ENCODE data around the gene LGALS3BP.
"Not testable (repeated sequence)": the region's sequence is repeated elsewhere in the genome, so short reads cannot be mapped to it uniquely, and the experiment has no call there.

Gene LGALS3BP

DNA sequence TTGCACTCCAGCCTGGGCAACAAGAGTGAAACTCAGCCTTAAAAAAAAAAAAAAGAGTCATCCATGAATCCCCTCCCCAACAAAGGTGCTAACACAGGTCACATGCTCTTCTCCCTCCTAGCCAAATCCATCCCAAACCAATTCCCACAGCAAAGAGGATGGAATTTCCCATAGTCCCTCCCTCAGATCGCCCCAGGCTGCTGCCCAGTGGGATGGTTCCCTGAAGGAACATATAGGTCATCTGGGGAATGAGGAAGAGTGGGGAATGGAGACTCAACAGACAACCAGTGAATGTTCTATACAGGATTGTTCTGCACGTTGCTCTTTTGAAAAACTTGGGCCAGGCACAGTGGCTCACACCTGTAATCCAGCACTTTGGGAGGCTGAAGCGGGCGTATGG lies 18.2 kb downstream of the LGALS3BP start:
- no peak for DNase-seq

DNA sequence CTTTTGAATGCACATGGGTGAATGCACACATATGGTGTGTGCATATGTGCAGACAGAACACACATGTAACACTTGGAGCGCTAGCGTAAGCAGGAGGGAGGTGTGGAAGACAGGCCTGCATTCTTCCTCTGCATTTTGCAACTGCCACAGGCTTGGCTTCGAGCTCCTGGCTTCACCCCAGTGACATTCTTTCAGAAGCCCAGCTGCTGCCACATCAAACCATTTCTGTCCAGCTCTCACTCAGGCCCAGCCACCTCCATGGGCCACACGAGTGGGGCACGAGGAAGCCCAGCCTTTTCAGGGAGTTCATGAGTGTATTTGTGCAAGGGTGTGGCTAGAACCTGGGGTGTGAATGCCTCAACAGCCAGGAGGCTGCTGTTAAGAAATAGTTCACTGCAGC lies 18.8 kb downstream of the LGALS3BP start:
- DNase-seq: no peak

DNA sequence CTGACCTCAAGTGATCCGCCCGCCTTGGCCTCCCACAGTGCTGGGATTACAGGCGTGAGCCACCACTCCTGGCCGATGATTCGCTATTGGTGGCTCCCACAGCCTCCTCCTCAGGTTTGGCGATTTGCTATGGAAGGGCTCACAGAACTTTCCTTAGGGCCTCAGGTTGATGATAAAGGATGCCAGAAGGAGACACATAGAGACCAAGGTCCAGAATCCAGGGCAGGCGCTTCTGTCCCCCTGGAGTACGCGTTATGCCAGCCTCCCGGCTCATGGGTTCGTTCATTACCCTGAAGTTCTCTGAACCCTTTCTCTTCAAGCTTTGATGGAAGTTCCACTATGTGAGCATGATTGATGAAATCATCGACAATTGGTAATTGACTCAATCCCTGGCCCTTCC lies 19.9 kb downstream of the LGALS3BP start:
- DNase-seq: no peak

DNA sequence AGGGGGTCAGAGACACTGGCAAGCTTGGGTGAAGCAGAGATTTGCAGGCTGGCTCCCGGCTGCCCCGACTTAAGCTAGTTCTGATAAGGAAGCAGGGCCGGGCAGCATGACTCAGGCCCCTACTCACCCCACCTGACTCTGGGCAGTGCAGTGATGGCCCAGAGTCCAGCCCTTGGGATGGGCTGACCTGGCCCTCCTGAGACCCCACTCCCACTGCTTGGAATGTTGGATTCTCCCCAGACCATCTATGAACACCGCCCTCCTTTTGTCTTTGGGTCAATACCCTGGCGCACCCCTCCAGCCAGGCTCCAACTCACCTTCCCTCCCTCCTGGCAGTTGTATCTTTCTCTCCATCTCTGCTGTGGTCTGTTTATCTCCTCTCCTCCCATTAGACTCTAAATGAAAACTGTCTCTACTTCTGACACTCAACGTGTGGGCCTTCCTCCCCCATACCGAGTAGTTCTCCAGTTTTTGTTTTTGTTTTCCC lies 21.0 kb downstream of the LGALS3BP start:
- peak; percentile 18 to 59 (median 36) for DNase-seq

DNA sequence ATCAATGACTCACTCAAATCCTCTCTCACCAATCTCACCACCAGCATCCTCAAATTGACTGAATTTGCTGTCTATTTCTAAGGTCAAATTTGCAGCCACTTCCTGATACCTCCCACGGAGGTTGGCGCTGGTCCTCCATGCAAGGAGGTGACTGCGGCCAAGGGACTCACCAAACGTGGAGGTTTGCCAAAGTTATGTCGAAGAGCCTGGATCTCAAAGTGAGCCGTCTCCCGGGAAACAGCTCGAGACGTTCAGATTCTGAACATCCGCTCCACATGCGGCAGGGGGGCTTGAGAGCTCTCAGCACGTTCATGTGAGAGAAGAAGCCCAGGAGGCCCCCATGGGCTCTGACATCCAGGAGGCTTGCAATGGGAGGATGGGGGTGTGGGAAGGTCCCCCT lies 22.6 kb downstream of the LGALS3BP start:
- DNase-seq: peak in 1 of 4 experiments; percentile 16

DNA sequence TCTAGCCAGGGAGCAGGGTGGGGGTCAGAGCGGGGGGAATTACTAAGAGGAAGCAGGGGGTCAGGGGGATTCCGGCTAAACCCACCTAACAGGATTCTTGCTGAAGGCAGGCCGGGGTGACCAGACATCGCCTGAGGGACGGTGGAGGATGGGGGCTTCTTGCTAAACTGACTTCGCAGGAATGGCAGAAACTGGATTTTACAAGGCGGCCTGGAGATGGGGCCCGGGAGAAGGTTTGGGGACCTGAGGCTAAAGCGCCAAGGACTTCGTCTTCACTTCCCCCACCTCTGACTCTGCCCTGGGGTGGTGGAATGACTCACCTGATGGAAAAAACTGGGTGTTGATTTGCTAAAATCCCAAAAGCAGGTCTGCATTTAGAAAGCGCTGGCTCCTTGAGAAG lies 23.5 kb downstream of the LGALS3BP start:
- DNase-seq: no peak

DNA sequence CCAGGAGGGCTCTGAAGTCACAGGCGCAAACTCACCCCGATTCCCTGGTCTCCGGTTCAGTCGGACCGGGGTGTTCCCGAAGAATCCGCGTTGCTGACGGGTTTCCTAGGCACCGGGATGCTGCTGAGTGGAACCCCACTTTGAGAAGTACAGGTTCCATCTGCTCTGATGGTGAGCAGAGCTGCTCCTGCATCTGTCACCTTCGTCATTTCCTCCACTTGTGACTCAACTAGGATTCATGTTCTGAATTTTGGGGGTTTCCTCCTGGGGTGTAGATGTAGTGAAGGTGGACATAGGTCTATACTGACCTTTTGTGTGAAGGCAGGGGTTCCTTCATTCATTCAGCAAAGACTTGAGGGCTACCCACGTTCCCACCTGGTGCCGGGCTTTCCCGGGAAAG lies 25.0 kb downstream of the LGALS3BP start:
- DNase-seq: no peak

DNA sequence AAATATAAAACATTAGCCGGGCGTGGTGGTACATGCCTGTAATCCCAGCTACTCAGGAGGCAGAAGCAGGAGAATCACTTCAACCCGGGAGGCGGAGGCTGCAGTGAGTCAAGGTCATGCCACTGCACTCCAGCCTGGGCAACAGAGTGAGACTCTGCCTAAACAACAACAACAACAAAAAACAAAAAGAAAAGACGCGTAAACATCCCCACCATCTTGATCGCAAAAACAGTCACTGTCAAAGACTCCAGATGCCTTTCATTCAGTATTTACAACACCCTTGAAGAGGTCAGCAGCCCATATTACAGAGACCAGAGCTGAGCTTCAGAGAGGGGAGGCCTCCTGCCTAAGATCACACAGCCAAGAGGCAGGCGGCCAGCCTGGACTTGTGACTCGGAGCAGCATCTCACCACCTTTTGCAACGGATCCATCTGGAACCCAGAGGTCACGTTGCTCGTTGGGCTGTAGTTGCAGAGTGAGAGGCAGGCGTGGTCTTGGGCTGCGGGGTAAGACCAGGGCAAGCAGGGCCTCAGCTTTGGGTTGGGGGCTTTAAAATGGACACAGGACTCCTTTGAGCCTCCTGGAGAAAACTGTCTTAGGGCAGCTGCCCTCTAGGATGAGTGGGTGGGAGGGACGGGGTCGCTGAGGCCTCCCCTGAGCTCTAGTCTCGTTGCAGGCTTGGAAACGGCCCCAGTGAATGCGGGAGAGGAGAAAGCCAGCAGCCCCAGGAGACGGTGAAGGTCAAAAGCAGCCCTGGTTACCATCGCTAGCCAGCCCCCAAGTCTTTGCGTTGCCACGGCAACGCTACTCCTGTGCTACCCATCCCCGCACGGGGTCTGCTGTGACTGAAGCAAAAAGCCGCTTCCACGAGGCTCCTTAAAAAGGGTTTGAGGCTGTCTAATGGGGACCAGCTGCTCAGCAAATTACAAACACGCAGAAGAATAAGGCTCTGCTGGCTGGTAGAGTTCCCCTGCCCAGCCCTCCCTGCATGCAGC lies 26.1 kb downstream of the LGALS3BP start:
- no peak for DNase-seq

DNA sequence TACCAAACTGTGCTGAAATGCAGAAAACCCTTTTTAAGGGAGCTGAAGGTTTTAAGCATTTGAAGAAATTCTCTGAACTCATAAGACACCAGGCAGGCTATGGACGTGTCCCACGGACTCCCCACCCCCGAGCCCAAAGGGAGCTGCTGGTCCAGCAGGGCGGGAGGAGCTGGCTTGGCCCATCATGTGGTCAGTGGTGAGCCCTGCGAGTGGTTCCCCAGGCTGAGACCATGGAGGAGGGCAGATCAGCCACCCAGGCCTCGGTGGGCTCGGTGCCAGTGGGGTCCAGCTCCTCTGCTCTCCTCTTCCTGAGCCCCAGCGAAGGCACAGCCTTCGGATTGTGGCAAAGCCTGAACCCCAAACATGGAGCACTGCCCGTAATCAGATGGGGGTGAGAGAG lies 27.0 kb downstream of the LGALS3BP start:
- no peak for DNase-seq

DNA sequence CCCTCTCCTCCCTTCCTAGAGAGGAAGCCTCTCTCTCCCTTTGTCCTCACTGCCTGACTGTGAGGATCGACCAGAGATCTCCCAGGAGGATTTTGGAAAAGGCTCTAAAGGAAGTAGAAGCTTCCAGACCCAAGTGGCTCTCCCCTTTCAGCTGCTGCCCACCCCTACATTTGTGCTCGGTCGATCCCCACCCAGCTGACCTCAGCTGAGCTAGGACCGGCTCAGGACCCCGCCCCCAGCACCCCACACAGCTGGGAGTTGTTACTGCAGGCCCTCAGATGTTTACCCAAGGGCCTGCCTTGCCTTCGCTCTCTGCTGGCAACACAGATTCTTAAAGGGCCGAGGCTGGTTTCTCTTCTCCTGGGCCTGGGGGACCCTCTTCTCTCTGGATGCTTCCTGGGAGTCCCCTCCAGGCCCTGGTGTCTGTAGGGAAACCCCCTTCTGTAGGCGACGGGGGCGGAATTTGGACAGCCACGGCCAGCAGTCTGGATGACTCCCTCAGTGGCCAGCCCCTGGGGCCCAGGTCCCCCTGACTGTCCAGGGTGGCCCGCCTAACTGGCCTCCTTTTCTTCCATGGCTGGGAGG lies 27.7 kb downstream of the LGALS3BP start:
- DNase-seq: no peak

DNA sequence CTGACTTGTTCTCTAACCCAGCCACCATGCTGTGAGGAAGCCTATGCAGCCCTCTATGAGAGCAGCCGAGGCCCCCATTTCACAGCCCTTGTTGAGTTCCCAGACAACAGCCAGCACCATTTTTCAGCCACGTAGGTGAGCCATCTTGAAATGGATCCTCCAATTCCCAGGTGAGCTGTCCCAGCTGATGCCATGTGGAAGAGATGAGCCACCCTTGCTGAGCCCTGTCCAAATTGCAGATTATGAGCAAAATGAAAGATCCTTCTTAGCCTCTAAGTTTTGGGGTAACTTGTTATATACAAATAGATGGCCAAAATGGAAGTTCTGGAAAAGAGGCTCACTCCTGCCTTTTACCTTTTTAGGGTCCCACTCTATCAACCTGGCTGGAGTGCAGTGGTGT lies 28.9 kb downstream of the LGALS3BP start:
- no peak for DNase-seq

DNA sequence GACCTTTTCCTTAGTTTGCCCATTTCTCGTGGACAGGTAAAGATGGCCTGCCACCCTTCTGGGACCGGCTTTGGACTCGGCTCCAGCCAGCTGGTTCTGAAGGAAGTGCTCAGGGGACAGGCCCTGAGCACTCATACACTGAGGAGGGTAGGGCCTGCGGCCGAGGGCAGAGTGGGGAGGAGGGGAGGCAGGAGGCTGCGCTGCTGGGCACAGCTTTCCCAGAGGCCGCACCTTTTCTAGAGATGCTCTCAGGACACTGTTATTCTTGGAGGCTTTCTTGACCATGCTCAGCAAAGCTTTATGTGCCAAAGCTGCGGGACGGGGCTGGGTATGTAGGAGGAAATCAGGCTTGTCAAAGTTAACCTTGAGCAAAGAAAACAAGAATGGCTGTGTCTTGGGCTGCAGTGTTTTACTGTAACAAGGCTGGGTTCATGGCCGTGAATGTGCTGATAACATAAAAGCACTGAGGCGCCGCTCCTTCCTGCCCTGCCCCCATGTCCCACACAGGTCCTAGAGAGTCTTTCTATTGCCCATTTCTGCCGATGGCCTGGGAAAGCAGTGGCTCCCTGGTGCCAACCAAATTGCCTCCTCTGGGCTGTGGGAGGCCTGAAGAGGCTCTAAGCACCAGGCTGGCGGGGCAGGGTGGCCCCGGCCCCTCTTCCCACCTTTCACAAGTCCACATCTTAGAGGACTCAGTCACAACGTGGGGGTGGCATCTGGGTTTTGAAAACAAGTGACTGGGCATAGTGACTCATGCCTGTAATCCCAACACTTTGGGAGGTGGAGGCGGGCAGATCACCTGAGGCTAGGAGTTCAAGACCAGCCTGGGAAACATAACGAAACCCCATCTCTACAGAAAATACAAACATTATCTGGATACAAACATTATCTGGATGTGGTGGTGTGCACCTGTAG lies 32.2 kb downstream of the LGALS3BP start:
- DNase-seq: peak in 2 of 4 experiments; percentile 27 to 28

DNA sequence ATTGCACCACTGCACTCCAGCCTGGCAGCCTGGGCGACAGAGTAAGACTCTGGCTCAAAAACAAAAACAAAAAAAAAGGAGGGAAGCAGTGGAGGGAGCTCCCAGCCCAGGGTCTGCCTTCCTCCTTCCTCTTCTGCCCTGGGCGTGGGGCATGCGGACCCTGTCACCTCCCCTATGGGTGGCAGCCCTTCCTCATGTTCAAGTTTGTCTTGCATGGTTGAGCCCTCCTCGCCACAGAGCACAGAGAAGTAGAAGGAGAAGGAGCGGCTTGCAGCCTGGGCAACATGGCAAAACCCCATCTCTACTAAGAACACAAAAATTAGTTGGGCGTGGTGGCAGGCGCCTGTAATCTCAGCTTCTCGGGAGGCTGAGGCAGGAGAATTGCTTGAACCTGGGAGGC lies 33.1 kb downstream of the LGALS3BP start:
- DNase-seq: peak in 1 of 4 experiments; percentile 35

DNA sequence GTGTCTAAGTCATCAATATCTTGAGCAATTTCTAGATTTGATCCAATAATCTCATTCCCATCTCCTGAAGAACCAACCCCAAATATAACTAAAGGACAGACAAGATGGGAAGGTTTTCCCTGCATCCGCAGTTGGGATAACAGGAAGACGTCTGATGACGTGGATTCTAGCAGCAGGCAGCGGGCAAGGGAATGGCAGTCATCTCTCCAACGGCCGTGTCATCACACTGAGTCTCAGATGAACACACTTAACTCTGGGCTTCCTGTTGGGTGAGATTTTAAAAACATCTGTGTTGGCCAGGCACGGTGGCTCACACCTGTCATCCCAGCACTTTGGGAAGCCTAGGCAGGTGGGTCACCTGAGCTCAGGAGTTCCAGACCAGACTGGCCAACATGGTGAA lies 33.6 kb downstream of the LGALS3BP start:
- no peak for DNase-seq

DNA sequence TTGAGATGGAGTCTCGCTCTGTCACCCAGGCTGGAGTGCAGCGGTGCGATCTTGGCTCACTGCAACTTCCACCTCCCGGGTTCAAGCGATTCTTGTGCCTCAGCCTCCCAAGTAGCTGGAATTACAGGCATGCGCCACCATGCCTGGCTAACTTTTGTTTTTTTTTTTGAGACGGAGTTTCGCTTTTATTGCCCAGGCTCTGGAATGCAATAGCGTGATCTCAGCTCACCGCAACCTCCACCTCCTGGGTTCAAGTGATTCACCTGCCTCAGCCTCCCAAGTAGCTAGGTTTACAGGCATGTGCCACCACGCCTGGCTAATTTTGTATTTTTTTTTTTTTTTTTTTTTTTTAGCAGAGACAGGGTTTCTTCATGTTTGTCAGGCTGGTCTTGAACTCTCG lies 34.3 kb downstream of the LGALS3BP start:
- DNase-seq: not testable (repeated sequence)

DNA sequence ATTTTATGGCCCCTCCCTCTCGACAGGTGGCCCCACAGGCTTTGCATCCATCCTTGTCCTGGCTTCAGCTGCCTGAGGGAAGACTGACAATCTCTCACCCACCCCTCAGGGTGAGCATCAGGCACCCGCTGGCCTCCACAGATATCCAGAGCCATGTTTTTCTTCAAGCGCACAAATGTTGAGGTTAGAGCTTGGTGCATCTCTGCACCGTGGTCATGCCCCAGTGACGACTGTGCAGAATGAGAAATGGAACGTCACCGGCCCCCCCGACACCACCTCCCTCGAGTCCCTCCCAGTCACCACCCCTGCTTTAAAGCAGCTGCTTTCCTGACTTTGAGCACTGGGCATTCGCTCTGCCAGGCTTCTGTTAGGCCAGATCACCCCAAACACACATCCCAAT lies 34.8 kb downstream of the LGALS3BP start:
- no peak for DNase-seq

DNA sequence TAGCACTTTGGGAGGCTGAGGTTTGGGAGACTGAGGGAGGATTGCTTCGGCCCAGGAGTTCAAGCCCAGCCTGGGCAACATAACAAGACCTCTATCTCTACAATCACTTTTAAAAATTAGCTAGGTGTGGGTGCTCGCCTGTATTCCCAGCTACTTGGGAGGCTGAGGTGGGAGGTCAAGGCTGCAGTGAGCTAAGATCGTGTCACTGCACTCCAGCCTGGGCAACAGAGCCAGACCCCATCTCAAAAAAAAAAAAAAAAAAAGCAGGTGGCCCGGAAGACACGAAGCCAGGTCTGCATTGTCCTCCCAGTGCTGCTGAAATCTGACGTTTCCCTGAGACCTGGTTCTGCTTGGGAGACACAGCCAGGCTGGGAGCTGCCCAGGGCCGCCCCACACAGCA lies 35.7 kb downstream of the LGALS3BP start:
- DNase-seq: no peak

DNA sequence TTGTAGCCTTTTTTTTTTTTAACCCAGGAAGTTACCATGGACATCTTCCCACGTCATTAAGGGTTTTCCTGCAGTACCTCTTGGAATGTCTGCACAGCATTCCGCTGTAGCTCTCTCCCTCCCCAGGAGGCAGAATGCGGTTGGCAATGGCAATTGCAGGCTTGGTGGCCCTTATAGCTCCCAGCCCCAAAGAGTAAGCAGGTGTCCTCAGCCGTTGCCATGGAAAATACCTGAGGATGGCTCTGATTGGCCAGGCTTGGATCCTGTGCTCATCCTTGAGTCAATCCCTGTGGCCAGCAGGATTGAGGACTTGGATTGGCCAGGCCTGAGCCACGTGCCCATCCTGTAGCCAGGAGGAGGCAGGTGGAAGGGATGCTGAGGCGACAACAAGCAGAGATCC lies 39.0 kb downstream of the LGALS3BP start:
- no peak for DNase-seq

DNA sequence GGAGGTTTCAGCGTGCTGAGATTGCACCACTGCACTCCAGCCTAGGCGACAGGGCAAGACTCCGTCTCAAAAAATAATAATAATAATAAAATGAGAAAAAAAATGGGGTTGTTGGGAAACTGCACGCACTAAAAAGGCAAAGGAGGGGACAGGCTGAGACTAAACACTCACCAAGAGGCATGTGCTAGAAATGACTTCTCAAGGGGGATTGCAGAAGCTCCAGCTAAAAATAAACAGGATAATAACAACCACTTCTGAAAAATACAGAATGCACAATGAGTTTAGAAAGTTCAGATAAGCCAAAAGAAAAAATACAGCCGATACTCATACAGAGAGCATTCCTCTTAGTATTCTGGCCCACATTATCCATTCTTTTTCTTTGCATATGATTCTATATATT lies 39.5 kb downstream of the LGALS3BP start:
- DNase-seq: no peak

DNA sequence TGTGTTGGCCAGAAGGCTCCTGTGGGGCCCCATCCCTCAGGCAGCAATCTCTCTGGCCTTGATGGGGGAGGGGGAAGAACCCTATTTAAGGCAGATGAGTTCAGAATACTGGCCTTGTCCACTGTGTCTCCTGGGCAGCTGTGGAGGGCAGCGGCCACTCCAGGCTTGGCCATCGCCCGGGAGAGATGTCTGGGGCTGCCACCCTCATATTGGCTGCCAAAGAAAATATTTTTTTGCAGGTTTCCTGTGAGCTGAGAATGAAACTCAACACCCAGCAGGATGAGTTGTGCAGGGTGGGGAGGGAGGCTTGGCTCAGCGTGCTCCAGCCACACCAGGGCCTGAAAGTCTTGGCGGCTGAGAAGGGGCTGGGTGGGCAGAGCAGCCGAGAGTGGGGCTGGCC lies 40.1 kb downstream of the LGALS3BP start:
- no peak for DNase-seq

DNA sequence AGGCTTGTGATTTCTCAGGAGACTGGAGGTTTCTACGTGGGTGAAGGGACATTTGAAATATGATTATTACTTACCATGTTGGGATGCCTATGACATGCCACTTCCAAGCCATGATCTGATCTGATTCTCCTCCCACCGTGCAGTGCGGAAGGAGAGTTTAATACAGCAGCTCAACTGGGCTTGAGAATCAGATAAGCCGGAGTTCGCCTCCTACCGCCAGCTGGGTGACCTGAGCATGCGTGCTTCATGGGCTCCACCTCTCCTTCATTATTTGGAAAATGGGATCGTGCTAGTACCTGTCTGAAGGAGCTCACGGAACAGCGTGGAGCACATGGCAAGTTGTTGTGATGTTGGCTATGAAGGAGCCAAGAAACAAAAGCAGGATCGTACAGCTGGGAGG lies 42.2 kb downstream of the LGALS3BP start:
- no peak for DNase-seq

DNA sequence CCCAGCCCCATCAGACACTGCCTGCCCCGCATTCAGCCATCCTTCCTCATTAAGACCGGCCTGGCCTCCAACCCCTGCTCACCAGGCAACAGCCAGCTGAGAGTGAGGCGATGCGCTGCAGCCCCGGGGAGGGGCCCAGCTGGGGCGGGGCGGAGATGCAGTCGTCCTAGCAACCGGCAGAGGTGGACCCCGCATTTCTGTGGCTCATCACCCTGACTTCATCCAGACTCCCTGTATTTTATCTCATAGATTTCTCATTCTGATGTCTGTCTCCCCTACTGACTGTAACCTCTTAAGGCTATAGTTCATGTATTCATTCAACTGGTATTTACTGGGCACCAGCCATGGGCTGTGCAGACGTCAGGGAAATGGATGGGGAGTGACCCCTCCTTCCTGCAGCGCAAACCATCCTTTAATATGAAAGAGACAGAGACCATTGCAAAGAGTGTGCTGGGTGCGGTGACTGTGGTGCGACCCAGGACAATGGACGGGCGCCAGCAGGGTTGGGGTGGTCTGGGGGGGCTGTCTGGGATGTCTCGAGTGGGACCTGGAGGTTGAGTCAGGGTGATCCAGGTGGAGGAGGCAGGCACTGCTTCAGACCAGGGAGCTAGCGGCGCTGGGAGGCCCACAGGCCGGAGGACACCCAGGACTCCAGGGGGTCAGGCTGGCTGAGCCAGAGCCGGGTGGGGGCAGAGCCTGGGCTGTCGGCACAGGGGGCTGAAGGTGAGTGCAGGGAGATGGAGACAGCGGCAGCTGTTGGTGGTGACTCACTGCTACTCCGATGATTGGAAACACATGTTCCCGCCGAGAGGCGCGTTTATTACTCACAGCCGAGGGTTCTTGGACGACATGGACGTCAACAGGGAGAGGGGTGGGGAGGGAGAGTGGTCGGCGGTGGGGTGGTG lies 44.1 kb downstream of the LGALS3BP start:
- DNase-seq: no peak

Measured in suppressor macrophage (primary cell).